Breast epithelium (tissue), 3 donors: Measurements from ENCODE around the gene CNTNAP2.

Experiments
- POLR2AphosphoS5 ChIP-seq, 3 donors: sonication (generic); formaldehyde crosslinking; IDR thresholded peaks; one replicate each; pipeline ENCODE4 v1.6.1; 2017; ENCODE audit warnings: antibody characterized with exemption in 3 of 3
- TF ChIP-seq, protein P1 (sequence below), 3 donors: fragments of 450-650 bp; IDR thresholded peaks; one replicate each; pipeline ENCODE4 v1.5.1; 2016 to 2017; ENCODE audit warnings: antibody characterized with exemption in 3 of 3, mild to moderate bottlenecking in 3 of 3, moderate library complexity in 3 of 3

DNA sequence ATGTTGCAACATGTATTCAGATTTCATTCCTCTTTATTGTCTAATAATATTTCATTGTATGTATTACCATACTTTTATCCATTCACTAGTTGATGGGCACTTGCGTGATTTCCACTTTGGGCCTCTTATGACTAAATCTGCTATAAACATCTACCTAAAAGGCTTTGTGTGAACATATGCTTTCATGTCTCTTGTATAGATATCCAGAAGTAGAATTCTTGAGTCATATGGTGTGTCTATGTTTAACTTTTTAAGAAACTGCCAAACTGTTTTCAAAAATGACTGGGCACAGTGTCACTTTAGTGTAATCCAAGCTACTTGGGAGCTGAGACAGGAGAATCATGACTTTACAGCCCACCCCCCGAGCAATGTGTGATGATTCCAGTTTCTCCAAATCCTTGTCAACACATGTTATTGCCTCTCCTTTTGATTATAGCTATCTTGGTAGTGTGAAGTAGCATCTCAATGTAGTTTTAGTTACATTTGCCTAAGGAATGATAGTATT is 1855.1 kb downstream of the CNTNAP2 start:
- TF ChIP-seq, protein P1, sequence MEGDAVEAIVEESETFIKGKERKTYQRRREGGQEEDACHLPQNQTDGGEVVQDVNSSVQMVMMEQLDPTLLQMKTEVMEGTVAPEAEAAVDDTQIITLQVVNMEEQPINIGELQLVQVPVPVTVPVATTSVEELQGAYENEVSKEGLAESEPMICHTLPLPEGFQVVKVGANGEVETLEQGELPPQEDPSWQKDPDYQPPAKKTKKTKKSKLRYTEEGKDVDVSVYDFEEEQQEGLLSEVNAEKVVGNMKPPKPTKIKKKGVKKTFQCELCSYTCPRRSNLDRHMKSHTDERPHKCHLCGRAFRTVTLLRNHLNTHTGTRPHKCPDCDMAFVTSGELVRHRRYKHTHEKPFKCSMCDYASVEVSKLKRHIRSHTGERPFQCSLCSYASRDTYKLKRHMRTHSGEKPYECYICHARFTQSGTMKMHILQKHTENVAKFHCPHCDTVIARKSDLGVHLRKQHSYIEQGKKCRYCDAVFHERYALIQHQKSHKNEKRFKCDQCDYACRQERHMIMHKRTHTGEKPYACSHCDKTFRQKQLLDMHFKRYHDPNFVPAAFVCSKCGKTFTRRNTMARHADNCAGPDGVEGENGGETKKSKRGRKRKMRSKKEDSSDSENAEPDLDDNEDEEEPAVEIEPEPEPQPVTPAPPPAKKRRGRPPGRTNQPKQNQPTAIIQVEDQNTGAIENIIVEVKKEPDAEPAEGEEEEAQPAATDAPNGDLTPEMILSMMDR (IDR thresholded peaks at IDR 0.05) = no peak
- TF ChIP-seq POLR2AphosphoS5 (IDR thresholded peaks at IDR 0.05) = no peak
